ENCODE data around the gene APOA4. TPM values are rescaled to one million over a fixed set of nuclear protein-coding genes. Genes with fewer than 3 reads are reported as not detected.

Gene APOA4
- total and polyA plus RNA-seq, 4 donors: 0.89 to 382 (median 131) TPM

DNA sequence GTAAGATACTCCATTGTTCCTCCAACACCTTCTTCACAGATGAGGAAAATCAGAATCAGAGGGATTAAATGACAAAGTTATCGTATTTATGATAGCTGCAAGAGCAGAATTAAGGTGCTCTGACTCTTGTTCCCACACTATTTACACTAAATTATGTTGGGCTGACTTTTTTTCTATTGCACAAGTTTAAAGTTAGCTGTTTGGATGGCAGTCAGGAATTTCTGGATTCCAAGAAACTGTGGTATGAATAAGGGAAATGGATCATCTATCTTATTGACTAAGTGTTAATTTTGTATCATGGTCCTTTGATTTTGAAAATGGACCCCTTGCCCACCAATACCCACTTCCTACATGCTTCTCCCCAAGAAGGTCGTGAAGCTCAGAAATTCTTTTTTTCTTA, 34.2 kb upstream of the APOA4 start:
- no peak for DNase-seq (ENCODE audit: low spot score)
- TF ChIP-seq RXRA (IDR thresholded peaks at IDR 0.05) (no peak), CTCF (IDR thresholded peaks at IDR 0.05; ENCODE audit: low read depth, low read length, missing input control) (no peak)
- Histone ChIP-seq H3K4me3 (ENCODE audit: low read depth in 1 of 3, low read length in 3 of 3) (no peak overlapping the region), H3K4me1 (ENCODE audit: control insufficient read depth in 4 of 4, insufficient read depth in 4 of 4, low read length in 3 of 4) (peaks cover 9 to 34% (median 27%) of the 10 kb centered on the region in 4 donors), H3K36me3 (ENCODE audit: control insufficient read depth in 4 of 4, insufficient read depth in 3 of 4, low read depth in 1 of 4, low read length in 3 of 4) (peaks cover 0 to 48% (median 37%) of the 10 kb centered on the region in 4 donors), H3K9me3 (ENCODE audit: control insufficient read depth in 4 of 4, low read length in 3 of 4) (no peaks in the 10 kb centered on the region), H3K9ac (ENCODE audit: low read depth in 1 of 2, low read length in 2 of 2) (no peak overlapping the region), H3K27me3 (ENCODE audit: control insufficient read depth in 4 of 4, insufficient read depth in 4 of 4, low read length in 3 of 4) (no peaks in the 10 kb centered on the region), H3K27ac (ENCODE audit: low read depth in 1 of 2, low read length in 2 of 2) (no peak overlapping the region)
- WGBS: 75% methylated on average over 2 of the region's 2 CpGs

DNA sequence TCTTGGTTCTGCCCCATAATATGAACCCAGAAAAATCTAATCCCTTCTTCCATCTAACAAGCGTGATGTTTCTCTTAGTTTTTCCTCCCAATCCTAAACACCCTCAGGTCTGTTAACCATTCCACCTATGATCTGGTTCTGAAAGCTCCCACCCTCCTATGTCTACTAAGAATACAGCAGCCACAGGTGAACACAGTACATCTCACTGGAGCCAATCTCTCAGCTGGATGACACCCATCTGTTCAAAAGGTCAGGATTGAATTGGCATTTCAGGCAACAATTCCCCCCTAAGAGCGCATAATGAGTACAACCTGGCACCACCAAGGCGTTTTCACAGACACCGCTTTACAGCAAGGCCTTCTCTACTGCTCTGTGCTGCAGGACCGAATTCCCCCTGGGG, 33.3 kb upstream of the APOA4 start:
- 77% methylated on average over 5 of the region's 5 CpGs for WGBS
- no peak for DNase-seq (ENCODE audit: low spot score)
- Histone ChIP-seq H3K4me3 (ENCODE audit: low read depth in 1 of 3, low read length in 3 of 3) (no peak overlapping the region), H3K27ac (ENCODE audit: low read depth in 1 of 2, low read length in 2 of 2) (no peak overlapping the region), H3K9me3 (ENCODE audit: control insufficient read depth in 4 of 4, low read length in 3 of 4) (no peaks in the 10 kb centered on the region), H3K36me3 (ENCODE audit: control insufficient read depth in 4 of 4, insufficient read depth in 3 of 4, low read depth in 1 of 4, low read length in 3 of 4) (peaks cover 0 to 39% (median 28%) of the 10 kb centered on the region in 4 donors), H3K9ac (ENCODE audit: low read depth in 1 of 2, low read length in 2 of 2) (no peak overlapping the region), H3K4me1 (ENCODE audit: control insufficient read depth in 4 of 4, insufficient read depth in 4 of 4, low read length in 3 of 4) (peaks cover 13 to 37% (median 28%) of the 10 kb centered on the region in 4 donors), H3K27me3 (ENCODE audit: control insufficient read depth in 4 of 4, insufficient read depth in 4 of 4, low read length in 3 of 4) (no peaks in the 10 kb centered on the region)
- TF ChIP-seq, protein P1, sequence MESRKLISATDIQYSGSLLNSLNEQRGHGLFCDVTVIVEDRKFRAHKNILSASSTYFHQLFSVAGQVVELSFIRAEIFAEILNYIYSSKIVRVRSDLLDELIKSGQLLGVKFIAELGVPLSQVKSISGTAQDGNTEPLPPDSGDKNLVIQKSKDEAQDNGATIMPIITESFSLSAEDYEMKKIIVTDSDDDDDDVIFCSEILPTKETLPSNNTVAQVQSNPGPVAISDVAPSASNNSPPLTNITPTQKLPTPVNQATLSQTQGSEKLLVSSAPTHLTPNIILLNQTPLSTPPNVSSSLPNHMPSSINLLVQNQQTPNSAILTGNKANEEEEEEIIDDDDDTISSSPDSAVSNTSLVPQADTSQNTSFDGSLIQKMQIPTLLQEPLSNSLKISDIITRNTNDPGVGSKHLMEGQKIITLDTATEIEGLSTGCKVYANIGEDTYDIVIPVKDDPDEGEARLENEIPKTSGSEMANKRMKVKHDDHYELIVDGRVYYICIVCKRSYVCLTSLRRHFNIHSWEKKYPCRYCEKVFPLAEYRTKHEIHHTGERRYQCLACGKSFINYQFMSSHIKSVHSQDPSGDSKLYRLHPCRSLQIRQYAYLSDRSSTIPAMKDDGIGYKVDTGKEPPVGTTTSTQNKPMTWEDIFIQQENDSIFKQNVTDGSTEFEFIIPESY (IDR thresholded peaks at IDR 0.05): no peak
- TF ChIP-seq YY1 (IDR thresholded peaks at IDR 0.05) (no peak), EGR1 (IDR thresholded peaks at IDR 0.05; ENCODE audit: low read depth in 2 of 2) (no peak), GABPA (IDR thresholded peaks at IDR 0.05 in 1 of 2, conservative IDR thresholded peaks at IDR 0.05 in 1 of 2) (no peak), SP1 (IDR thresholded peaks at IDR 0.05) (no peak), FOXA2 (IDR thresholded peaks at IDR 0.05) (no peak), RXRA (IDR thresholded peaks at IDR 0.05) (no peak), NR2F2 (IDR thresholded peaks at IDR 0.05) (no peak), JUND (IDR thresholded peaks at IDR 0.05) (no peak), FOXA1 (IDR thresholded peaks at IDR 0.05) (no peak), CTCF (IDR thresholded peaks at IDR 0.05; ENCODE audit: low read depth, low read length, missing input control) (no peak), RAD21 (IDR thresholded peaks at IDR 0.05) (no peak), MAX (IDR thresholded peaks at IDR 0.05) (no peak), TAF1 (conservative IDR thresholded peaks at IDR 0.05) (no peak), HNF4A (conservative IDR thresholded peaks at IDR 0.05) (no peak), HNF4G (IDR thresholded peaks at IDR 0.05) (no peak)
- TF ChIP-seq, protein P2, sequence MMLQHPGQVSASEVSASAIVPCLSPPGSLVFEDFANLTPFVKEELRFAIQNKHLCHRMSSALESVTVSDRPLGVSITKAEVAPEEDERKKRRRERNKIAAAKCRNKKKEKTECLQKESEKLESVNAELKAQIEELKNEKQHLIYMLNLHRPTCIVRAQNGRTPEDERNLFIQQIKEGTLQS (IDR thresholded peaks at IDR 0.05): no peak
- TF ChIP-seq, protein P3, sequence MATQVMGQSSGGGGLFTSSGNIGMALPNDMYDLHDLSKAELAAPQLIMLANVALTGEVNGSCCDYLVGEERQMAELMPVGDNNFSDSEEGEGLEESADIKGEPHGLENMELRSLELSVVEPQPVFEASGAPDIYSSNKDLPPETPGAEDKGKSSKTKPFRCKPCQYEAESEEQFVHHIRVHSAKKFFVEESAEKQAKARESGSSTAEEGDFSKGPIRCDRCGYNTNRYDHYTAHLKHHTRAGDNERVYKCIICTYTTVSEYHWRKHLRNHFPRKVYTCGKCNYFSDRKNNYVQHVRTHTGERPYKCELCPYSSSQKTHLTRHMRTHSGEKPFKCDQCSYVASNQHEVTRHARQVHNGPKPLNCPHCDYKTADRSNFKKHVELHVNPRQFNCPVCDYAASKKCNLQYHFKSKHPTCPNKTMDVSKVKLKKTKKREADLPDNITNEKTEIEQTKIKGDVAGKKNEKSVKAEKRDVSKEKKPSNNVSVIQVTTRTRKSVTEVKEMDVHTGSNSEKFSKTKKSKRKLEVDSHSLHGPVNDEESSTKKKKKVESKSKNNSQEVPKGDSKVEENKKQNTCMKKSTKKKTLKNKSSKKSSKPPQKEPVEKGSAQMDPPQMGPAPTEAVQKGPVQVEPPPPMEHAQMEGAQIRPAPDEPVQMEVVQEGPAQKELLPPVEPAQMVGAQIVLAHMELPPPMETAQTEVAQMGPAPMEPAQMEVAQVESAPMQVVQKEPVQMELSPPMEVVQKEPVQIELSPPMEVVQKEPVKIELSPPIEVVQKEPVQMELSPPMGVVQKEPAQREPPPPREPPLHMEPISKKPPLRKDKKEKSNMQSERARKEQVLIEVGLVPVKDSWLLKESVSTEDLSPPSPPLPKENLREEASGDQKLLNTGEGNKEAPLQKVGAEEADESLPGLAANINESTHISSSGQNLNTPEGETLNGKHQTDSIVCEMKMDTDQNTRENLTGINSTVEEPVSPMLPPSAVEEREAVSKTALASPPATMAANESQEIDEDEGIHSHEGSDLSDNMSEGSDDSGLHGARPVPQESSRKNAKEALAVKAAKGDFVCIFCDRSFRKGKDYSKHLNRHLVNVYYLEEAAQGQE (IDR thresholded peaks at IDR 0.05): no peak
